ENCODE measurements around the gene CD55. TPM values are rescaled to one million over a fixed set of nuclear protein-coding genes. Genes with fewer than 3 reads are reported as not detected.

Gene CD55
- polyA plus RNA-seq, 1 of the 3 experiments (the other 2 are of a cell fraction), result 10.4 TPM

DNA sequence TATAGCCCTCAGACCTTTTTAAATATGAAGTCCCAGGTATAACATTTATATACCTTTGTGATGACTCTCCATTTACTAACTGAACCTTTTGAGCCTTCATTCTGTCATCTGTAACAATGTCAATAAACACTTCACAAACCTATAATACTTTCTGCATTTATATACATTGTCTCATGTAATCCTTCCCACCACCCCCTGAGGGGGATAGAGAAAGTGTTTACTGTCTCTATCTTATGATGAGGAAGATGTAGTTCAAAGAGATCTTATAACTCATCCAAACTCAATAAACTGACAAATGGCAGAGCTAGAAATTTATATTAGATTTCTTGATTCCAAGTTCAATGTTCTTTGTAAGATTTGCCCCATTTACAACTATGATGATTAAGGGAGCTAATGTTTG, 84.3 kb downstream of the CD55 start:
- H3K9me2 ChIP-seq, result no peaks in the 10 kb centered on the region
- ChIA-PET CTCF (interaction anchor here (0.8 to 4.1 kb wide), 13 partner anchors 9 to 751 kb away, joined by 3 to 30 read pairs (median 3); no protein-coding TSS in a partner anchor), POLR2A (no interaction called here)

More for the DNA sequence above, 84.3 kb downstream of the CD55 start:
- H3K27me3 ChIP-seq (ENCODE audit: insufficient read depth), result peaks cover 32% of the 10 kb centered on the region; the same call in 1 of the 2 replicates
- H4K20me1 ChIP-seq (ENCODE audit: insufficient read depth), result no peaks in the 10 kb centered on the region
- H3K36me3 ChIP-seq (replicated peaks in 1 of 2; ENCODE audit: control insufficient read depth in 1 of 2, insufficient read depth in 2 of 2, low read length in 1 of 2), result no peaks in the 10 kb centered on the region
- no peak overlapping the region for H3K27ac ChIP-seq (ENCODE audit: low read depth in 2 of 2, low read length in 1 of 2)
- H2AFZ ChIP-seq (ENCODE audit: low read depth), result no peak overlapping the region
- no peak for DNase-seq
- no peaks in the 10 kb centered on the region for H3K79me2 ChIP-seq (ENCODE audit: insufficient read depth)
- peaks cover 3% of the 10 kb centered on the region for H3F3A ChIP-seq (replicated peaks; ENCODE audit: insufficient read depth)
- no peak overlapping the region for H3K9ac ChIP-seq
- H3K4me3 ChIP-seq (ENCODE audit: low read depth in 2 of 2, low read length in 1 of 2), result no peak overlapping the region
- H3K4me2 ChIP-seq, result no peak overlapping the region
- H3K9me3 ChIP-seq, result no peaks in the 10 kb centered on the region
- H3K4me1 ChIP-seq (ENCODE audit: control insufficient read depth in 1 of 2, insufficient read depth in 2 of 2, low read depth in 1 of 2, low read length in 1 of 2), result no peaks in the 10 kb centered on the region
- TF ChIP-seq ZBTB33 (IDR thresholded peaks at IDR 0.05; ENCODE audit: borderline replicate concordance, low read depth) (no peak), RCOR1 (IDR thresholded peaks at IDR 0.05; ENCODE audit: low read length) (no peak), CHD2 (IDR thresholded peaks at IDR 0.05; ENCODE audit: low read length, partially characterized antibody) (no peak), CTCF (IDR thresholded peaks at IDR 0.05) (no peak), EP300 (IDR thresholded peaks at IDR 0.05; ENCODE audit: borderline replicate concordance in 1 of 2, low read depth in 1 of 2, low read length in 1 of 2) (no peak), FOXM1 (IDR thresholded peaks at IDR 0.05; ENCODE audit: low read depth) (no peak), RFX5 (IDR thresholded peaks at IDR 0.05; ENCODE audit: low read length) (no peak), MXI1 (IDR thresholded peaks at IDR 0.05; ENCODE audit: low read depth, low read length) (no peak), SIN3A (IDR thresholded peaks at IDR 0.05; ENCODE audit: borderline replicate concordance, low read depth, low read length) (no peak), NRF1 (IDR thresholded peaks at IDR 0.05; ENCODE audit: low read depth, low read length) (no peak), TCF12 (IDR thresholded peaks at IDR 0.05) (no peak), GABPA (IDR thresholded peaks at IDR 0.05; ENCODE audit: low read depth) (no peak), TAF1 (IDR thresholded peaks at IDR 0.05; ENCODE audit: borderline replicate concordance, low read depth, low read length) (no peak), REST (IDR thresholded peaks at IDR 0.05; ENCODE audit: low read depth, low read length) (no peak), IRF3 (IDR thresholded peaks at IDR 0.05; ENCODE audit: low read depth, low read length) (no peak), NFIC (IDR thresholded peaks at IDR 0.05; ENCODE audit: borderline replicate concordance) (no peak), TEAD4 (IDR thresholded peaks at IDR 0.05; ENCODE audit: borderline replicate concordance, insufficient read depth) (no peak), USF1 (IDR thresholded peaks at IDR 0.05; ENCODE audit: borderline replicate concordance, low read depth) (no peak)
